ENCODE results near the gene ZFP91.

The ZFP91 gene

GRCh38 chr11:58591659-58592058, 12.8 kb downstream of the ZFP91 start:
- no peak for DNase-seq

- no peak for DNase-seq
Measured at GRCh38 chr11:58592760-58593472, 14.1 kb downstream of the ZFP91 start.

- DNase-seq: no peak
Measured at GRCh38 chr11:58594826-58595225, 16.0 kb downstream of the ZFP91 start.

- DNase-seq: no peak
Measured at GRCh38 chr11:58596621-58597020, 17.8 kb downstream of the ZFP91 start.

GRCh38 chr11:58597486-58598144, 18.8 kb downstream of the ZFP91 start:
- no peak for DNase-seq

GRCh38 chr11:58600510-58600909, 21.6 kb downstream of the ZFP91 start:
- no peak for DNase-seq

GRCh38 chr11:58606930-58607714, 28.3 kb downstream of the ZFP91 start:
- DNase-seq: no peak

GRCh38 chr11:58608331-58608730, 29.5 kb downstream of the ZFP91 start:
- DNase-seq: no peak

- peak in 1 of 2 experiments; percentile 17 for DNase-seq
Measured at GRCh38 chr11:58609723-58610122, 30.9 kb downstream of the ZFP91 start.

- no peak for DNase-seq
Measured at GRCh38 chr11:58613228-58613627, 34.4 kb downstream of the ZFP91 start.

- no peak for DNase-seq
Measured at GRCh38 chr11:58615559-58615958, 36.7 kb downstream of the ZFP91 start.

GRCh38 chr11:58616594-58616993, 37.7 kb downstream of the ZFP91 start:
- no peak for DNase-seq

- no peak for DNase-seq
Measured at GRCh38 chr11:58617976-58618557, 39.2 kb downstream of the ZFP91 start.

- no peak for DNase-seq
Measured at GRCh38 chr11:58621586-58622262, 42.9 kb downstream of the ZFP91 start.

GRCh38 chr11:58622344-58622743, 43.5 kb downstream of the ZFP91 start, which contains the start of gene CNTF:
Gene CNTF (plus strand): TSS chr11:58622665. CDS start chr11:58622753, 88 bp downstream.
- no peak for DNase-seq

- DNase-seq: no peak
Measured at GRCh38 chr11:58625086-58625485, 46.2 kb downstream of the ZFP91 start.

GRCh38 chr11:58625826-58626460, 47.1 kb downstream of the ZFP91 start:
- DNase-seq: no peak

- DNase-seq: no peak
Measured at GRCh38 chr11:58626934-58627483, 48.1 kb downstream of the ZFP91 start.

GRCh38 chr11:58628446-58628845, 49.6 kb downstream of the ZFP91 start:
- DNase-seq: no peak

GRCh38 chr11:58629857-58630256, 51.0 kb downstream of the ZFP91 start:
- peak in 1 of 2 experiments; percentile 51 for DNase-seq

GRCh38 chr11:58631378-58631777, 52.5 kb downstream of the ZFP91 start:
- no peak for DNase-seq

GRCh38 chr11:58632510-58632909, 53.6 kb downstream of the ZFP91 start:
- no peak for DNase-seq

All from NCI-H526 (cell line).